BLaER1 (cell line): Measurements from ENCODE around the gene SLC15A4.

Experiments used
- H3K27ac ChIP-seq: shearing (Covaris generic); formaldehyde crosslinking; 2 replicates; pipeline ENCODE4 v1.8.1; 2022
- H3K27me3 ChIP-seq: shearing (Covaris generic); formaldehyde crosslinking; 2 replicates; pipeline ENCODE4 v1.8.1; 2022
- H3K36me3 ChIP-seq: shearing (Covaris generic); formaldehyde crosslinking; 2 replicates; pipeline ENCODE4 v1.8.1; 2022
- H3K4me1 ChIP-seq: shearing (Covaris generic); formaldehyde crosslinking; 2 replicates; pipeline ENCODE4 v1.8.1; 2022
- H3K4me2 ChIP-seq: shearing (Covaris generic); formaldehyde crosslinking; 2 replicates; pipeline ENCODE4 v1.8.1; 2022
- H3K4me3 ChIP-seq: shearing (Covaris generic); formaldehyde crosslinking; 2 replicates; pipeline ENCODE4 v1.8.1; 2022
- H3K9ac ChIP-seq: shearing (Covaris generic); formaldehyde crosslinking; 2 replicates; pipeline ENCODE4 v1.8.1; 2022
- H3K9me3 ChIP-seq: shearing (Covaris generic); formaldehyde crosslinking; 2 replicates; pipeline ENCODE4 v1.8.1; 2022
- H4K20me1 ChIP-seq: shearing (Covaris generic); formaldehyde crosslinking; 2 replicates; pipeline ENCODE4 v1.8.1; 2022
- Cebpa-rat ChIP-seq: shearing (Covaris generic); IDR thresholded peaks from 2 replicates; pipeline ENCODE4 v1.8.1; 2022

Gene SLC15A4

GRCh38 chr12:128766738-128767501, 56.8 kb downstream of the SLC15A4 start:
- no peak overlapping the region for H3K9ac ChIP-seq
- H3K4me3 ChIP-seq, result no peak overlapping the region
- no peaks in the 10 kb centered on the region for H3K36me3 ChIP-seq
- H3K4me2 ChIP-seq, result no peak overlapping the region
- no peak for TF ChIP-seq Cebpa-rat
- no peaks in the 10 kb centered on the region for H3K27me3 ChIP-seq
- H3K4me1 ChIP-seq, result no peaks in the 10 kb centered on the region
- no peaks in the 10 kb centered on the region for H4K20me1 ChIP-seq
- H3K9me3 ChIP-seq, result no peaks in the 10 kb centered on the region
- no peak overlapping the region for H3K27ac ChIP-seq

- Histone ChIP-seq H3K27me3 (no peaks in the 10 kb centered on the region), H3K27ac (no peak overlapping the region), H3K9ac (no peak overlapping the region), H3K36me3 (no peaks in the 10 kb centered on the region), H3K4me1 (no peaks in the 10 kb centered on the region), H3K9me3 (no peaks in the 10 kb centered on the region), H4K20me1 (no peaks in the 10 kb centered on the region), H3K4me3 (no peak overlapping the region), H3K4me2 (no peak overlapping the region)
- no peak for TF ChIP-seq Cebpa-rat
Measured at GRCh38 chr12:128763395-128763794, 60.4 kb downstream of the SLC15A4 start.

- Histone ChIP-seq H3K4me1 (no peaks in the 10 kb centered on the region), H3K36me3 (no peaks in the 10 kb centered on the region), H3K9me3 (no peaks in the 10 kb centered on the region), H3K4me3 (no peak overlapping the region), H3K27ac (no peak overlapping the region), H3K27me3 (no peaks in the 10 kb centered on the region), H3K4me2 (no peak overlapping the region), H3K9ac (no peak overlapping the region), H4K20me1 (no peaks in the 10 kb centered on the region)
- TF ChIP-seq Cebpa-rat, result no peak
Measured at GRCh38 chr12:128761379-128761790, 62.4 kb downstream of the SLC15A4 start.

GRCh38 chr12:128755566-128755965, 68.2 kb downstream of the SLC15A4 start:
- no peak overlapping the region for H3K27ac ChIP-seq
- no peaks in the 10 kb centered on the region; the same call in 1 of the 2 replicates for H3K9me3 ChIP-seq
- TF ChIP-seq Cebpa-rat, result no peak
- H3K27me3 ChIP-seq, result no peaks in the 10 kb centered on the region
- no peaks in the 10 kb centered on the region for H3K36me3 ChIP-seq
- no peak overlapping the region for H3K4me3 ChIP-seq
- no peak overlapping the region for H3K9ac ChIP-seq
- no peak overlapping the region for H3K4me2 ChIP-seq
- no peaks in the 10 kb centered on the region for H3K4me1 ChIP-seq
- H4K20me1 ChIP-seq, result no peaks in the 10 kb centered on the region

GRCh38 chr12:128754275-128754674, 69.5 kb downstream of the SLC15A4 start:
- no peaks in the 10 kb centered on the region for H3K4me1 ChIP-seq
- H4K20me1 ChIP-seq, result no peaks in the 10 kb centered on the region
- no peak overlapping the region for H3K4me2 ChIP-seq
- no peak overlapping the region for H3K27ac ChIP-seq
- no peak overlapping the region for H3K4me3 ChIP-seq
- H3K27me3 ChIP-seq, result no peaks in the 10 kb centered on the region
- no peaks in the 10 kb centered on the region; the same call in 1 of the 2 replicates for H3K9me3 ChIP-seq
- no peak overlapping the region for H3K9ac ChIP-seq
- no peaks in the 10 kb centered on the region for H3K36me3 ChIP-seq
- no peak for TF ChIP-seq Cebpa-rat

GRCh38 chr12:128753438-128753837, 70.3 kb downstream of the SLC15A4 start:
- TF ChIP-seq Cebpa-rat, result no peak
- no peak overlapping the region for H3K4me3 ChIP-seq
- H3K4me1 ChIP-seq, result no peaks in the 10 kb centered on the region
- no peak overlapping the region for H3K4me2 ChIP-seq
- H3K27ac ChIP-seq, result no peak overlapping the region
- H4K20me1 ChIP-seq, result no peaks in the 10 kb centered on the region
- no peaks in the 10 kb centered on the region for H3K36me3 ChIP-seq
- no peaks in the 10 kb centered on the region for H3K27me3 ChIP-seq
- no peaks in the 10 kb centered on the region; the same call in 1 of the 2 replicates for H3K9me3 ChIP-seq
- no peak overlapping the region for H3K9ac ChIP-seq

GRCh38 chr12:128752386-128752785, 71.4 kb downstream of the SLC15A4 start:
- peaks cover 9% of the 10 kb centered on the region for H3K4me1 ChIP-seq
- no peaks in the 10 kb centered on the region for H3K27me3 ChIP-seq
- TF ChIP-seq Cebpa-rat, result no peak
- no peaks in the 10 kb centered on the region for H3K36me3 ChIP-seq
- H3K4me2 ChIP-seq, result no peak overlapping the region
- no peaks in the 10 kb centered on the region for H4K20me1 ChIP-seq
- H3K27ac ChIP-seq, result no peak overlapping the region
- no peaks in the 10 kb centered on the region; the same call in 1 of the 2 replicates for H3K9me3 ChIP-seq
- H3K4me3 ChIP-seq, result no peak overlapping the region
- H3K9ac ChIP-seq, result no peak overlapping the region

GRCh38 chr12:128747441-128747840, 76.3 kb downstream of the SLC15A4 start:
- TF ChIP-seq Cebpa-rat, result no peak
- no peaks in the 10 kb centered on the region for H4K20me1 ChIP-seq
- H3K27me3 ChIP-seq, result no peaks in the 10 kb centered on the region
- no peak overlapping the region for H3K4me3 ChIP-seq
- H3K4me2 ChIP-seq, result peak overlapping the region; percentile 77
- no peak overlapping the region for H3K27ac ChIP-seq
- no peaks in the 10 kb centered on the region for H3K9me3 ChIP-seq
- H3K9ac ChIP-seq, result no peak overlapping the region
- H3K4me1 ChIP-seq, result peaks cover 45% of the 10 kb centered on the region
- no peaks in the 10 kb centered on the region for H3K36me3 ChIP-seq

- Histone ChIP-seq H3K36me3 (no peaks in the 10 kb centered on the region), H3K9me3 (no peaks in the 10 kb centered on the region), H3K27ac (0 out of 2 replicates have a peak overlapping the region, but pooled peaks have one; percentile 27), H3K27me3 (no peaks in the 10 kb centered on the region), H3K4me1 (peaks cover 45% of the 10 kb centered on the region), H3K4me3 (no peak overlapping the region), H3K4me2 (peak overlapping the region; percentile 77), H3K9ac (no peak overlapping the region), H4K20me1 (no peaks in the 10 kb centered on the region)
- TF ChIP-seq Cebpa-rat, result no peak
Measured at GRCh38 chr12:128745772-128746689, 77.7 kb downstream of the SLC15A4 start.

- no peak for TF ChIP-seq Cebpa-rat
- no peaks in the 10 kb centered on the region for H3K36me3 ChIP-seq
- no peak overlapping the region for H3K9ac ChIP-seq
- peaks cover 16% of the 10 kb centered on the region for H3K9me3 ChIP-seq
- H4K20me1 ChIP-seq, result no peaks in the 10 kb centered on the region
- no peaks in the 10 kb centered on the region for H3K27me3 ChIP-seq
- H3K27ac ChIP-seq, result no peak overlapping the region
- H3K4me1 ChIP-seq, result peaks cover 45% of the 10 kb centered on the region
- H3K4me3 ChIP-seq, result no peak overlapping the region
- H3K4me2 ChIP-seq, result peak overlapping the region; percentile 37; the same call in 1 of the 2 replicates
Measured at GRCh38 chr12:128743916-128744315, 79.8 kb downstream of the SLC15A4 start.
